ENCODE results near the gene POGLUT3.

DNA sequence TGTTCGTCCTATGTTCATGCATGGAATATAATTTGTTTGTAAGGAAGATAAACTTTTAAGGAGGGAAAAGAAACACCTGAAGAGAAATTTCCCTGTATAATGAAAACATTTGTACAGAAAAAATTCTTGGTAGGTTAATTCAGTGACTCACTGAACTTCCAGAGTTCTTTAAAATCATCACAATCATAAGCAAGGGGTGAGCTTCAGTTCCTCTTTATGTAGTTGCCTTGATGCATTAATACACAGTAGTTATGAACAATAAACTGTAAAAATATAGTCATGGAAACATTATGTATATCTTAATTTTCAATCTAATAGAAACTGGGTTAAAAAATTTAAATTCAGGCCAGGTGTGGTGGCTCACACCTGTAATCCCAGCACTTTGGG is 29.7 kb downstream of the POGLUT3 start:
- TF ChIP-seq, protein P1, sequence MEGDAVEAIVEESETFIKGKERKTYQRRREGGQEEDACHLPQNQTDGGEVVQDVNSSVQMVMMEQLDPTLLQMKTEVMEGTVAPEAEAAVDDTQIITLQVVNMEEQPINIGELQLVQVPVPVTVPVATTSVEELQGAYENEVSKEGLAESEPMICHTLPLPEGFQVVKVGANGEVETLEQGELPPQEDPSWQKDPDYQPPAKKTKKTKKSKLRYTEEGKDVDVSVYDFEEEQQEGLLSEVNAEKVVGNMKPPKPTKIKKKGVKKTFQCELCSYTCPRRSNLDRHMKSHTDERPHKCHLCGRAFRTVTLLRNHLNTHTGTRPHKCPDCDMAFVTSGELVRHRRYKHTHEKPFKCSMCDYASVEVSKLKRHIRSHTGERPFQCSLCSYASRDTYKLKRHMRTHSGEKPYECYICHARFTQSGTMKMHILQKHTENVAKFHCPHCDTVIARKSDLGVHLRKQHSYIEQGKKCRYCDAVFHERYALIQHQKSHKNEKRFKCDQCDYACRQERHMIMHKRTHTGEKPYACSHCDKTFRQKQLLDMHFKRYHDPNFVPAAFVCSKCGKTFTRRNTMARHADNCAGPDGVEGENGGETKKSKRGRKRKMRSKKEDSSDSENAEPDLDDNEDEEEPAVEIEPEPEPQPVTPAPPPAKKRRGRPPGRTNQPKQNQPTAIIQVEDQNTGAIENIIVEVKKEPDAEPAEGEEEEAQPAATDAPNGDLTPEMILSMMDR (IDR thresholded peaks at IDR 0.05), result no peak
- TF ChIP-seq EZH2 (IDR thresholded peaks at IDR 0.05), result no peak

Measured in neural progenitor cell (in vitro differentiated cells).